HEK293 (cell line): ENCODE results near the gene DYNLRB2.

Experiments used
- CTCF ChIA-PET: fragments of 350-600 bp; formaldehyde crosslinking; extraction: SDS; loops from one replicate; lab custom pipeline; 2021; ENCODE audit warnings: antibody characterized with exemption; lab: Yijun Ruan, JAX
- POLR2A ChIA-PET: fragments of 300-600 bp; formaldehyde crosslinking; extraction: SDS; loops from one replicate; lab custom pipeline; 2020; ENCODE audit warnings: antibody characterized with exemption, inconsistent platforms; lab: Yijun Ruan, JAX
- H3K27ac ChIP-seq: fragments of 200-500 bp; sonication (Bioruptor generic); 2 replicates; pipeline ENCODE4 v1.5.1; 2014; ENCODE audit warnings: low read depth, low read length, control low read depth, inconsistent platforms; ENCODE audit errors: extremely low read depth
- H3K36me3 ChIP-seq, 2 experiments: fragments of 200-500 bp in 1 of 2; sonication (Bioruptor generic) in 1 of 2; 1 replicate in 1 of 2; 2 replicates in 1 of 2; pipeline ENCODE4 v1.5.1; 2014 to 2017; ENCODE audit warnings: inconsistent platforms in 2 of 2, low read length in 2 of 2; ENCODE audit not compliant: control insufficient read depth in 2 of 2, insufficient read depth in 1 of 2
- H3K4me1 ChIP-seq: fragments of 200-500 bp; sonication (Bioruptor generic); 2 replicates; pipeline ENCODE4 v1.5.1; 2014; ENCODE audit warnings: mild to moderate bottlenecking, low read length, inconsistent platforms; ENCODE audit not compliant: control insufficient read depth, insufficient read depth
- H3K4me3 ChIP-seq: 2 replicates; pipeline ENCODE4 v1.5.1; 2011; ENCODE audit warnings: low read depth, mild to moderate bottlenecking, control low read depth, low read length, moderate library complexity
- H3K9me3 ChIP-seq: fragments of 200-500 bp; sonication (Bioruptor generic); 2 replicates; pipeline ENCODE4 v1.5.1; 2014; ENCODE audit warnings: low read depth, low read length, inconsistent platforms; ENCODE audit not compliant: control insufficient read depth, insufficient read depth
- CTCF ChIP-seq: fragments of 450-650 bp; formaldehyde crosslinking; IDR thresholded peaks from 2 replicates; pipeline ENCODE4 v1.5.1; 2016; ENCODE audit warnings: missing biosample characterization, missing genetic modification characterization
- HOXA7 ChIP-seq: sonication (generic); formaldehyde crosslinking; IDR thresholded peaks from 2 replicates; pipeline ENCODE4 v1.8.1; 2022; ENCODE audit warnings: missing genetic modification reagents, borderline replicate concordance
- KLF10 ChIP-seq: fragments of 450-650 bp; IDR thresholded peaks from 2 replicates; pipeline ENCODE4 v1.5.1; 2018; ENCODE audit warnings: missing biosample characterization, mild to moderate bottlenecking, missing genetic modification characterization
- MYNN ChIP-seq: fragments of 450-650 bp; formaldehyde crosslinking; IDR thresholded peaks from 2 replicates; pipeline ENCODE4 v1.5.1; 2016; ENCODE audit warnings: missing biosample characterization, missing genetic modification characterization, borderline replicate concordance
- PRDM2 ChIP-seq: fragments of 450-650 bp; formaldehyde crosslinking; IDR thresholded peaks from 2 replicates; pipeline ENCODE4 v1.5.1; 2016; ENCODE audit warnings: missing biosample characterization, missing genetic modification characterization, borderline replicate concordance
- PRDM6 ChIP-seq: fragments of 450-650 bp; formaldehyde crosslinking; IDR thresholded peaks from 2 replicates; pipeline ENCODE4 v1.5.1; 2017; ENCODE audit warnings: missing biosample characterization, missing genetic modification characterization
- SP3 ChIP-seq: fragments of 450-650 bp; formaldehyde crosslinking; IDR thresholded peaks from 2 replicates; pipeline ENCODE4 v1.5.1; 2016; ENCODE audit warnings: missing biosample characterization, missing genetic modification characterization
- ZBTB21 ChIP-seq: fragments of 450-650 bp; formaldehyde crosslinking; IDR thresholded peaks from 2 replicates; pipeline ENCODE4 v1.5.1; 2017; ENCODE audit warnings: missing biosample characterization, missing genetic modification characterization
- ZBTB44 ChIP-seq: fragments of 450-650 bp; IDR thresholded peaks from 2 replicates; pipeline ENCODE4 v1.5.1; 2018; ENCODE audit warnings: missing biosample characterization, mild to moderate bottlenecking, missing genetic modification characterization
- ZBTB48 ChIP-seq: fragments of 450-650 bp; formaldehyde crosslinking; IDR thresholded peaks from 2 replicates; pipeline ENCODE4 v1.5.1; 2016; ENCODE audit warnings: missing biosample characterization, missing genetic modification characterization
- ZFHX2 ChIP-seq: fragments of 450-650 bp; formaldehyde crosslinking; conservative IDR thresholded peaks from 2 replicates; pipeline ENCODE4 v1.5.1; 2016; ENCODE audit warnings: missing biosample characterization, missing genetic modification characterization
- ZNF112 ChIP-seq: fragments of 450-650 bp; formaldehyde crosslinking; IDR thresholded peaks from 2 replicates; pipeline ENCODE4 v1.5.0; 2017; ENCODE audit warnings: missing biosample characterization, missing genetic modification characterization
- ZNF146 ChIP-seq: fragments of 450-650 bp; formaldehyde crosslinking; IDR thresholded peaks from 2 replicates; pipeline ENCODE4 v1.5.1; 2016; ENCODE audit warnings: missing biosample characterization, missing genetic modification characterization
- ZNF266 ChIP-seq: fragments of 450-650 bp; formaldehyde crosslinking; IDR thresholded peaks from 2 replicates; pipeline ENCODE4 v1.5.1; 2016; ENCODE audit warnings: missing biosample characterization, missing genetic modification characterization, low read depth
- ZNF335 ChIP-seq: fragments of 450-650 bp; formaldehyde crosslinking; conservative IDR thresholded peaks from 2 replicates; pipeline ENCODE4 v1.5.1; 2016; ENCODE audit warnings: missing biosample characterization, missing genetic modification characterization
- ZNF555 ChIP-seq: fragments of 450-650 bp; formaldehyde crosslinking; conservative IDR thresholded peaks from 2 replicates; pipeline ENCODE4 v1.5.1; 2017; ENCODE audit warnings: missing biosample characterization, mild to moderate bottlenecking, missing genetic modification characterization, inconsistent platforms
- ZNF629 ChIP-seq: fragments of 450-650 bp; formaldehyde crosslinking; IDR thresholded peaks from 2 replicates; pipeline ENCODE4 v1.5.1; 2017; ENCODE audit warnings: missing biosample characterization, missing genetic modification characterization
- ZNF654 ChIP-seq: fragments of 450-650 bp; formaldehyde crosslinking; IDR thresholded peaks from 2 replicates; pipeline ENCODE4 v1.5.1; 2016; ENCODE audit warnings: low read depth, missing biosample characterization, missing genetic modification characterization
- ZNF660 ChIP-seq: fragments of 450-650 bp; IDR thresholded peaks from 2 replicates; pipeline ENCODE4 v1.5.1; 2018; ENCODE audit warnings: missing biosample characterization, mild to moderate bottlenecking, missing genetic modification characterization
- ZNF843 ChIP-seq: fragments of 450-650 bp; formaldehyde crosslinking; IDR thresholded peaks from 2 replicates; pipeline ENCODE4 v1.5.1; 2016; ENCODE audit warnings: missing biosample characterization, missing genetic modification characterization
- ZSCAN5A ChIP-seq: fragments of 450-650 bp; formaldehyde crosslinking; IDR thresholded peaks from 2 replicates; pipeline ENCODE4 v1.5.1; 2016; ENCODE audit warnings: missing biosample characterization, missing genetic modification characterization
- ZXDB ChIP-seq: fragments of 450-650 bp; formaldehyde crosslinking; IDR thresholded peaks from 2 replicates; pipeline ENCODE4 v1.5.1; 2016; ENCODE audit warnings: missing biosample characterization, missing genetic modification characterization

DYNLRB2 gene

GRCh38 chr16:80526418-80527061, 14.3 kb upstream of the DYNLRB2 start:
- no peaks in the 10 kb centered on the region for H3K36me3 ChIP-seq
- CTCF ChIA-PET, result interaction anchor here (0.5 to 4.0 kb wide), 76 partner anchors 8 to 1424 kb away, joined by 3 to 113 read pairs (median 4); no protein-coding TSS in a partner anchor
- H3K27ac ChIP-seq, result no peak overlapping the region
- POLR2A ChIA-PET, result interaction anchor here (1.2 kb wide), 1 partner anchor 300 kb away, joined by 3 read pairs; no protein-coding TSS in a partner anchor
- H3K4me3 ChIP-seq, result no peak overlapping the region
- H3K4me1 ChIP-seq, result no peaks in the 10 kb centered on the region
- TF ChIP-seq ZNF654 (tag by site-specific recombination) (peak; percentile 83), CTCF (tag by site-specific recombination) (peak; percentile 54), SP3 (tag by site-specific recombination) (no peak), ZNF266 (tag by site-specific recombination) (no peak), ZNF660 (peak; percentile 71; the same call in 1 of the 2 replicates), PRDM2 (tag by site-specific recombination) (no peak), ZNF112 (tag by site-specific recombination) (no peak), ZNF146 (tag by site-specific recombination) (no peak), ZNF335 (tag by site-specific recombination) (peak; percentile 80), ZSCAN5A (tag by site-specific recombination) (no peak)
- H3K9me3 ChIP-seq, result no peaks in the 10 kb centered on the region

GRCh38 chr16:80527297-80527696, 13.5 kb upstream of the DYNLRB2 start:
- Histone ChIP-seq H3K36me3 (no peaks in the 10 kb centered on the region), H3K27ac (no peak overlapping the region), H3K9me3 (no peaks in the 10 kb centered on the region), H3K4me1 (no peaks in the 10 kb centered on the region), H3K4me3 (no peak overlapping the region)
- ChIA-PET POLR2A (interaction anchor here (1.2 kb wide), 1 partner anchor 299 kb away, joined by 3 read pairs; no protein-coding TSS in a partner anchor), CTCF (interaction anchor here (0.5 to 4.0 kb wide), 68 partner anchors 9 to 1563 kb away, joined by 3 to 113 read pairs (median 4); no protein-coding TSS in a partner anchor)
- TF ChIP-seq ZBTB48 (tag by site-specific recombination) (no peak), ZNF843 (no peak), HOXA7 (CRISPR knock-in tag) (no peak), ZXDB (tag by site-specific recombination) (0 out of 2 replicates have a peak, but pooled peaks have one; percentile 17), ZNF629 (tag by site-specific recombination) (no peak), ZBTB44 (tag by site-specific recombination) (peak; percentile 30; the same call in 1 of the 2 replicates), ZNF555 (tag by site-specific recombination) (no peak), ZBTB21 (no peak), ZFHX2 (tag by site-specific recombination) (no peak), KLF10 (no peak), PRDM6 (no peak), MYNN (tag by site-specific recombination) (no peak)
